Ishikawa (cell line): ENCODE measurements around the gene MALSU1.
A peak's percentile ranks its signal among the peaks of the same experiment; 100 is the strongest.

Experiments used
- CEBPB ChIP-seq: IDR thresholded peaks from 2 replicates; pipeline ENCODE4 v1.6.1; 2012
- CREB1 ChIP-seq: IDR thresholded peaks from 2 replicates; pipeline ENCODE4 v1.6.1; 2012; ENCODE audit warnings: low read depth
- EGR1 ChIP-seq: IDR thresholded peaks from 2 replicates; pipeline ENCODE4 v1.6.1; 2012
- EP300 ChIP-seq: IDR thresholded peaks from 2 replicates; pipeline ENCODE4 v1.6.1; 2012; ENCODE audit warnings: borderline replicate concordance
- FOXM1 ChIP-seq: IDR thresholded peaks from 2 replicates; pipeline ENCODE4 v1.6.1; 2012; ENCODE audit warnings: low read depth, borderline replicate concordance
- NFIC ChIP-seq: IDR thresholded peaks from 2 replicates; pipeline ENCODE4 v1.6.1; 2012
- RAD21 ChIP-seq: IDR thresholded peaks from 2 replicates; pipeline ENCODE4 v1.6.1; 2012; ENCODE audit warnings: low read depth
- TAF1 ChIP-seq: IDR thresholded peaks from 2 replicates; pipeline ENCODE4 v1.6.1; 2012; ENCODE audit warnings: low read depth, mild to moderate bottlenecking
- TCF12 ChIP-seq: IDR thresholded peaks from 2 replicates; pipeline ENCODE4 v1.6.1; 2012; ENCODE audit warnings: low read depth
- TEAD4 ChIP-seq: IDR thresholded peaks from 2 replicates; pipeline ENCODE4 v1.6.1; 2012
- YY1 ChIP-seq: IDR thresholded peaks from 2 replicates; pipeline ENCODE4 v1.6.1; 2012; ENCODE audit warnings: low read depth
- ZBTB7A ChIP-seq: IDR thresholded peaks from 2 replicates; pipeline ENCODE4 v1.6.1; 2012; ENCODE audit warnings: low read depth
- TF ChIP-seq, protein P1 (sequence below): IDR thresholded peaks from 2 replicates; pipeline ENCODE4 v1.6.1; 2012
- TF ChIP-seq, protein P2 (sequence below): IDR thresholded peaks from 2 replicates; pipeline ENCODE4 v1.6.1; 2012
- TF ChIP-seq, protein P3 (sequence below): IDR thresholded peaks from 2 replicates; pipeline ENCODE4 v1.6.1; 2012; ENCODE audit warnings: low read depth, mild to moderate bottlenecking

Gene MALSU1

DNA sequence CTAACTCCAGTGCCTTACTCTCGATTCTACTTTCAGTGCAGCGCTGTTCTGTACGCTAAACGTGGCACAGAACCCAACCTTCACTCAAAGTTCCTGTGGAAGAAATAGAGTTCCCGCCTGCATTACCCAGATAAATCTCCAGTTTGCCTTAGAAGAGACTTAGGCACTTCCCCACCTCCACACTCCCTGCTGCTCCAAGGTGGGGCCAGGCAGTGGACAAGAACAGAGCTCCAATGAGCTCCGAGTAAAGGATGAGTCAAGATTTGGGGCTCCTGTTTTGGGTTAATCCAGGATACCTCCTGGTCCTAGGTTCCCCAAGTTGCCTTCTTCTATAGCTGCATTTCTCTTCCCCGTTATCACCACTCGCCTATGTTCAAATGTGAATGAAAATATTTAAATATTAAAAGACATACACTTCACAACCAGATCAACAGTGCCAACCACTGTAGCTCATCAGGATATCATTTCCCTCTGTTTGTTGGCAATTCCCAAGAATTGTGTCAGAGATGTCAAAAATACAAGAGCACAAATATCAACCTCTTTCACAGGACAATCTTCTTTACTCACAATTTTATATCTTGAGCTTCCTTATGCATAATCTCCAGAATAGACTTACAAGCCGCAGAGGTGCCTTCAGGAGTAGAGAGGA lies 48.0 kb downstream of the MALSU1 start:
- TF ChIP-seq EP300 = no peak
- TF ChIP-seq YY1 = no peak
- TF ChIP-seq, protein P1, sequence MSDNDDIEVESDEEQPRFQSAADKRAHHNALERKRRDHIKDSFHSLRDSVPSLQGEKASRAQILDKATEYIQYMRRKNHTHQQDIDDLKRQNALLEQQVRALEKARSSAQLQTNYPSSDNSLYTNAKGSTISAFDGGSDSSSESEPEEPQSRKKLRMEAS = no peak
- TF ChIP-seq NFIC = no peak
- TF ChIP-seq ZBTB7A = no peak
- TF ChIP-seq CEBPB = no peak
- TF ChIP-seq, protein P2, sequence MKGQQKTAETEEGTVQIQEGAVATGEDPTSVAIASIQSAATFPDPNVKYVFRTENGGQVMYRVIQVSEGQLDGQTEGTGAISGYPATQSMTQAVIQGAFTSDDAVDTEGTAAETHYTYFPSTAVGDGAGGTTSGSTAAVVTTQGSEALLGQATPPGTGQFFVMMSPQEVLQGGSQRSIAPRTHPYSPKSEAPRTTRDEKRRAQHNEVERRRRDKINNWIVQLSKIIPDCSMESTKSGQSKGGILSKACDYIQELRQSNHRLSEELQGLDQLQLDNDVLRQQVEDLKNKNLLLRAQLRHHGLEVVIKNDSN = no peak
- TF ChIP-seq TCF12 = no peak
- no peak for TF ChIP-seq EGR1
- no peak for TF ChIP-seq RAD21
- no peak for TF ChIP-seq FOXM1
- TF ChIP-seq, protein P3, sequence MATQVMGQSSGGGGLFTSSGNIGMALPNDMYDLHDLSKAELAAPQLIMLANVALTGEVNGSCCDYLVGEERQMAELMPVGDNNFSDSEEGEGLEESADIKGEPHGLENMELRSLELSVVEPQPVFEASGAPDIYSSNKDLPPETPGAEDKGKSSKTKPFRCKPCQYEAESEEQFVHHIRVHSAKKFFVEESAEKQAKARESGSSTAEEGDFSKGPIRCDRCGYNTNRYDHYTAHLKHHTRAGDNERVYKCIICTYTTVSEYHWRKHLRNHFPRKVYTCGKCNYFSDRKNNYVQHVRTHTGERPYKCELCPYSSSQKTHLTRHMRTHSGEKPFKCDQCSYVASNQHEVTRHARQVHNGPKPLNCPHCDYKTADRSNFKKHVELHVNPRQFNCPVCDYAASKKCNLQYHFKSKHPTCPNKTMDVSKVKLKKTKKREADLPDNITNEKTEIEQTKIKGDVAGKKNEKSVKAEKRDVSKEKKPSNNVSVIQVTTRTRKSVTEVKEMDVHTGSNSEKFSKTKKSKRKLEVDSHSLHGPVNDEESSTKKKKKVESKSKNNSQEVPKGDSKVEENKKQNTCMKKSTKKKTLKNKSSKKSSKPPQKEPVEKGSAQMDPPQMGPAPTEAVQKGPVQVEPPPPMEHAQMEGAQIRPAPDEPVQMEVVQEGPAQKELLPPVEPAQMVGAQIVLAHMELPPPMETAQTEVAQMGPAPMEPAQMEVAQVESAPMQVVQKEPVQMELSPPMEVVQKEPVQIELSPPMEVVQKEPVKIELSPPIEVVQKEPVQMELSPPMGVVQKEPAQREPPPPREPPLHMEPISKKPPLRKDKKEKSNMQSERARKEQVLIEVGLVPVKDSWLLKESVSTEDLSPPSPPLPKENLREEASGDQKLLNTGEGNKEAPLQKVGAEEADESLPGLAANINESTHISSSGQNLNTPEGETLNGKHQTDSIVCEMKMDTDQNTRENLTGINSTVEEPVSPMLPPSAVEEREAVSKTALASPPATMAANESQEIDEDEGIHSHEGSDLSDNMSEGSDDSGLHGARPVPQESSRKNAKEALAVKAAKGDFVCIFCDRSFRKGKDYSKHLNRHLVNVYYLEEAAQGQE = no peak
- TF ChIP-seq TEAD4 = no peak
- TF ChIP-seq CREB1 = no peak
- no peak for TF ChIP-seq TAF1

DNA sequence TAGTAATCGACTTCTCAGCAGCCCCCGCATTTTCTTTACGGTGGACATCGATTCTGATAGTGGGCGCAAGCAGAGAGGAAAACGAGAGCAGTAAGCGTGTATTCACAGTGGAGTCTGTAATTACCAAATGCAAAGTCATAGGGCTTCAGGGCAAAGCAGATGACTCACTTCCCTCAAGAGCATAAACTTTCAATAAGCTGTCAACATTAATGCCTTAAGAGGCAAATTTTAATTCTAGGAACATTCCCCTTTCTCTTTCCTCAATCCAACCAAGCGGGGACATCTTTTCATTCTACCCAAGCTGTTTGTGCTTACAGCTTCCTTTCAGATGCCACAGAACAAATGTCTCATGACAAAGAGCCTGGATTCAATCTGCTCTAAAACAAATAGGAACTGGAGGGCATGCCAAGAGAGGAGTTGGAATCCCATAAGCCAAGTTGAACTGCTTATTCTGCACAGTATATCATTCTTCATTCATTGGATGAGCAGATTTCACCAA lies 48.6 kb downstream of the MALSU1 start:
- TF ChIP-seq EP300 (peak; percentile 58; the same call in 1 of the 2 replicates), NFIC (no peak)

DNA sequence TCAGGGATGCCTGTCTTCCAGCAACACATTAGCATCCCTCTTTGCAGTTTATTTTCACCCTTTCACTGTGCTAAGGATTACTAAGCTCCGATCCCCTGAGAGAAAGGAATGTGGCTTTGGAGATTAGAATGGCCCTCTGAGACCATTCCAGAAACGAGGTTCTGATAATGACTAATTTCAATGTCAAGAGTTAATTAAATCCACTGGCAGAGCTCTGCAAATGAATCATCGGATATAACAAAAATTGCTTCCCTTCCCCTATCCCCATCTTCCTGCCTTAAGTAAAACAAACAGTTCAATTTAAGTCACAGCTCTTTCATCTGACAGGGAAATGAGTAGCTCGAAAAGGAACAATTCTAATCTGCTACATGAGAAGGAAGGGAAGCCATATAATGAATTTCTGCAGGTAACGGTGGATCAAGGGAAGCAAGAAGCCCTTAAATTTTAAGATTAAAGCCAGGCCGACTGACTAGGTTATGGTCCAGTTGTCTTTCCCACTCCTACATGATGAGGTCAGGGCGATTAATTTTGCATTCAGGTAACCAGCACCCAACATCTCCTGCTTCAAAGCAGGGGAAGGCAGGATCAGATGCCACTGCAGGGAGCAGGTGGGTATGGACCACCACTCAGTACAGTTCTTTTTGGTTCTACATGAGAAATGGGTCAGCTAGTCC lies 50.5 kb downstream of the MALSU1 start:
- TF ChIP-seq RAD21 = no peak
- TF ChIP-seq CEBPB = no peak
- no peak for TF ChIP-seq NFIC
- peak; percentile 57; the same call in 1 of the 2 replicates for TF ChIP-seq EP300
- TF ChIP-seq FOXM1 = peak; percentile 55; the same call in 1 of the 2 replicates
- 0 out of 2 replicates have a peak, but pooled peaks have one; percentile 48 for TF ChIP-seq TCF12

DNA sequence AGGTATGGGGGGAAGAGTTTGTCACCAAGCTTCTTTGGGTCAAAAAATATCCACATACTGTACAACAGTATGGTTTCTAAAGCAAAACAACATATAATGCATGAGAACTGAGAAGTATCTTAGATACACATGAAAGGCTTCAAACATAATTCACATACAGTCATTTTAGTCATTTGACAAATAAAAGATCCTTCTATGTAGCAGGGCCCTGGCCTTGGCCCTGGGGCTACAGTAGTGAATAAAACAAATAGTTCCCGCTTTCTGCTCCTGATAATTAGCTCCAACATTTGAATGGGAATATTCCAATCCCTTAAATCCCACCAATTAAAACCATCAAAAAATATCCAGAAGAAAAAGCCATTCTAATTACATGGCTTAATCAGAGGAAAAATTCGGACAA lies 51.3 kb downstream of the MALSU1 start:
- no peak for TF ChIP-seq NFIC
- TF ChIP-seq YY1 = no peak
- TF ChIP-seq EGR1 = no peak
- TF ChIP-seq, protein P3 = no peak

DNA sequence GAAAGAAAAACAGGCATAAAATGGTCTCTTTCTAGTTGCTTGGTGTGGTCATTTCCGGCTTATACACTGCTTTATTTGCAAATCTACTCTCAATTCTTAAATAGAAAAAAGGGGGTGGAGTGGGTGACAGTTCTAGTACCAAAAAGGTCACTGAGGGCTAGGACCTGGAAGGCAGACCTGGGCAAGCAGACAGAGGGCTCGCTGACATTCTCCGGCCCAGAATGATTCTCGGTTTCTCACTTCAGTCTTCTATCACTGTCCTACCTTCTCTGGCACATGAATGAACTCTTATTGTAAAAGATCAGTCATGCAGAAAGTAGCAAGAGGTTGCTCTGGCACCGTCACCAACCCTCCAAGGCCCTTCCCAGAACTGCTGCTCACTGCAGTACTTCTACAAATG lies 54.0 kb downstream of the MALSU1 start:
- peak; percentile 84 for TF ChIP-seq TCF12
- TF ChIP-seq, protein P3 = no peak
- no peak for TF ChIP-seq CREB1
- TF ChIP-seq, protein P2 = 0 out of 2 replicates have a peak, but pooled peaks have one; percentile 22
- TF ChIP-seq FOXM1 = peak; percentile 48; the same call in 1 of the 2 replicates
- TF ChIP-seq, protein P1 = peak; percentile 73
- peak; percentile 90 for TF ChIP-seq NFIC
- TF ChIP-seq RAD21 = peak; percentile 15; the same call in 1 of the 2 replicates
- no peak for TF ChIP-seq ZBTB7A
- peak; percentile 58; the same call in 1 of the 2 replicates for TF ChIP-seq YY1
- TF ChIP-seq EGR1 = no peak
- peak; percentile 87 for TF ChIP-seq EP300
- TF ChIP-seq TAF1 = no peak
- peak; percentile 63 for TF ChIP-seq TEAD4
